Measurements from ENCODE around the gene RUNDC3A.
A peak's percentile ranks its signal among the peaks of the same experiment; 100 is the strongest.
"Not testable (repeated sequence)": the region's sequence is repeated elsewhere in the genome, so short reads cannot be mapped to it uniquely, and the experiment has no call there.

The RUNDC3A gene

GRCh38 chr17:44359006-44359405, 50.6 kb downstream of the RUNDC3A start:
- no peak for DNase-seq (ENCODE audit: low read depth in 2 of 2)

- no peak for DNase-seq (ENCODE audit: low read depth in 2 of 2)
Observed at GRCh38 chr17:44359458-44360143, 51.2 kb downstream of the RUNDC3A start.

GRCh38 chr17:44360144-44360533, 51.7 kb downstream of the RUNDC3A start:
- no peak for DNase-seq (ENCODE audit: low read depth in 2 of 2)

DNA sequence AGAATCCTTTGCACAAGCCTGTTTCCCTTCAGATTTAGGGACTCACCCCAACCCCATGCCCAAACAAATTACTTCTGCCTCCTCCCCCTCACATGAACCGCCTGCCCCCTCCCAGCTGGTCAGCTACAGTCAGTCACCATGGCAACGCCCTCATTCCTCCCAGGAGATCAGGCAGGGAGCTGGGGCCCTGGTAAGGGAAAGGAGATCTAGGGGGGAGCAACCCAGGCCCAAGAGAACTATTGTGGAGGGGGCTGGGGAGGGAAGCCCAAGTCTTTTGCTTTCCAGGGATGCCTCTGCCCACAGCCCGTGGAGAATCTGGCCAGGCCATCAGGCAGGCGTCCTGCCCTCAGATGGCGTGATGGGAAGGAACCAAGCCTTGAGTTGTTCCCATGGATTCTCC, 52.4 kb downstream of the RUNDC3A start:
- no peak for DNase-seq (ENCODE audit: low read depth in 2 of 2)

- DNase-seq (ENCODE audit: low read depth in 2 of 2): no peak
Observed at GRCh38 chr17:44361292-44362260, 53.2 kb downstream of the RUNDC3A start.

DNA sequence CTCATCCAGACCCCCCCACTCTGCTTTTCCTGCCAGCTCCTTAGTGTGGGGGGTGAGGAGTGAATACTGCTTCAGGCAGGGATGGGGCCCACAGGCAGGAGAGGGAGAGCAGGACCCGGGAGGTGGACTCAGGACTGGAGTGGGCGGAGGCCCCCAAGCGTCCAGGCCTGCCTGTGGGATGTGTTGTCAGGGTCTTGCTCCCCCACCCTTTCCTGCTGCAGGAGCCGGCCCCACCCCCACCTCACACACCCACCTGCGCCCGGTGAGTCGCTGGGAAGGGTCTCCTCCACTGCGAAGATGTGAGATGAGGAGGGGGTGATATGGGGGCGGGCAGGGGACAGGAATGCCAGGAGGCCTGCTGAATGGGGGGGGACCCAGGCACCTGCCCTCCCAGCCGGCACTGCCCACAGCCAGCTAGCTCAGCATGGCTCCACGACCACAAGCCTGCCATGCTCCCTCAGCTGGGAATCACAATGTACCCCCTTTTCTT, 54.1 kb downstream of the RUNDC3A start:
- DNase-seq (ENCODE audit: low read depth in 2 of 2): no peak

GRCh38 chr17:44362949-44363612, 54.7 kb downstream of the RUNDC3A start:
- DNase-seq (ENCODE audit: low read depth in 2 of 2): no peak

DNA sequence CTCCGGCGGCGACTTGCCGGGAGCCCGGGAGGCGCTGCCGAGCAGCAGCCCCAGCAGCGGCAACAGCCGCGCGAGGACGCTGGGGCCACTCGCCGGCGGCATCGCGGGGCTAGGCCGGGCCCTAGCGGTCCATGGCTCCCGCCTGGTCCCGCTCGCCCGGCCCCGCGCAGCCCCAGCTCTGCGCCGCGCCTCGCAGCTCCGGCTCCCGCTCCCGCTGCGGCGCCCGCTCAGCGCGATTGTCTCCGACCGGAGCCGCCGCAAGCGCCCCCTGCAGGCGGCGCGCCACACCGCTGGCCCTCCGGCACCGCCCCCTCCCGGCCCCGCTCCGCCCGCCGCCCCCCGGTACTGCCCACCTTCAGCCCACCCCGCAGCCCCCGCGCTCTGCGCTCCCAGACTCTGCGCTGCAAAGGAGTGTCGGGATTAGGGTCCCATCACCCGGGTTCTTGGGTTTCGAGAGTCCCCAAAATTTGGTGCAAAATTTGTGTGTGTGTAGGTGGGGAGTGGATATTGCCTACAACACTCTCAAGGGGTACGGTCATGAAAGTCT, 55.3 kb downstream of the RUNDC3A start, which contains the start of gene FAM171A2:
TSS of gene FAM171A2 (minus strand) at position 241 of the 547 bp plus-strand sequence. CDS start at position 102, 139 bp downstream.
- peak in 1 of 2 donors; percentile 34 for DNase-seq (ENCODE audit: low read depth in 2 of 2)

GRCh38 chr17:44365051-44365450, 56.6 kb downstream of the RUNDC3A start:
- not testable (repeated sequence) for DNase-seq (ENCODE audit: low read depth in 2 of 2)

DNA sequence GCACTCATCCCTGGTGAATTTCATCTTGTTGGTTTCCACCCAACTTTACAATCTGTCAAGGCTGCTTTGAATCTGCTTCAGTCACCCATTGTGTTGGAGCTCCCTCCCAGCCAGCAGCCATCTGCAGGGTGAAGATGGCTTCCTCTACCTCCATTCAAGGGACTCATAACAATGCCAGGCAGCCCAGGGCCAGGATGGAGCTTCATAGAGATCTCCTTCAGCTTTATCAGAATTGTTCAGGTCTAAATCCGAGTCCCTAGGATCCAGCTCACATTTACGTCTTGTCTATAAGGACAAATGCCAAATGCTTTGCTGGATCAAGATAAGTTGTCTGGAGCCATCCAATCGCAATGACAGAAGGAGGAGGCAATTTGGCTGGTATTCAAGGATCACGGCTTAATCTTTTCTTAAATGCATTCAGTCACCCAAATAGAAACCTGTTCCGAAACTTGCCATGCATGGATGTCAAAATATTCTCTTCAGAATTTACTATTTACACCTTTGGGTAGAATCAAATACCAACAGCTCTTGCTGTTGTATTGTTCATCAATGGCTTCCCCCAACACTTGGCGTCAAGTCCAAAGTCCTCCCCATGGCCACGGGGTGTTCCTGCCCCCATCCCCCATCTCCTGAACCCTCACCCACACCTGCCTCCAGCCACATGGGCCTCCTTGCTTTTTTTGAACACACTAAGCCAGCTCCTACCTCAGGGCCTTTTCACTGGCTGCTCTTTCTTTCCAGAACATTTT, 59.0 kb downstream of the RUNDC3A start:
- no peak for DNase-seq (ENCODE audit: low read depth in 2 of 2)
